GM18519 (cell line): ENCODE data around the gene LRRIQ4.

Source experiments
- ATAC-seq: cut with Tn5 transposase; IDR thresholded peaks from one replicate; pipeline ENCODE4 v1.9.1; 2021; ENCODE audit warnings: mild to moderate bottlenecking, moderate library complexity; ENCODE audit not compliant: unreplicated experiment, low FRiP score

LRRIQ4 gene

DNA sequence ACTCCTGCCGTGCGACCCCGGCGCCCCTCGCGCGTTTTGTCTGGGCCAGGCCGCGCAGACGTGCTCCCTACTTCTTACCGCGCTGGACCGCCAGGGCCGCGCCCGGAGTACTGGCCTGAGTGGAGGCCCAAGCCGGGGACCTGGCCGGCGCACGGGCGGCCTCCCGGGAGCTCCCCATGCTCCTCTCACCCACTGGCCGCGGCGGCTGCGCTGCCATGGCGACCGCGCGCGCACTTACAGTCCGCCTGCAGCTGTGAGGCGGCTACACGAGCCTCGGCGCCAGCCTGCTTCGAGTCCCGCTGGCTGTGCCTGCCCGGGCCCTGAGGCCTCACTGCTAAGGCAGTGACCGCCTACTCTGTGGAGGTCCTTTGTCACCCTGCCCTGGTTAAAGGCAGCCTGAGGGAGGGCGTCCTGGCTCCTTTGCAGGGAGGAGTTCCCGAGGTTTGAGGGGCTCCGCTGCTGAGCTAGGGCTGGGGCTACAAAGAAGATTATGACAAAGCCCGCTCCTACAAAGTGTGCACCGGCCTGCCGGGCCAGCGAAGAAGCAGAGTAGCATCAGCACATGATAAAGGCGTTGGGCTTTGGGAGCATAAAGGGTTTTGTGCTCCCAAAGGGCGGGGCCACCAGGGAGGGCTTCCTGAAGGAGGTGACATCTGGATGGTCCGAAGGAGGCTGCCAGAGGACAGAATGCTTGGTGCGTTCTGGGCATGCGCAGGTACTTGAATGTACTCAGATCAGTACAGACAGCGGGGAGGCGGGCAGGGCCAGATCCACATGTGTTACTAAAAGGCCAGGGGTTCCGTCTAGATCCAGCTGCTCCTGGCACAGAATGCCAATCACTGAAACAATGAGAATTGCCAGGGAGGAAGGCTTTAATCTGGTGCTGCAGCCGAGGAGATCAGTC lies at the start of gene LRRIQ4, which contains the start of gene LRRC34:
Gene LRRIQ4 (plus strand): TSS at position 539 of the 904 bp plus-strand sequence. CDS start 9,052 bp downstream, outside the sequence.
Gene LRRC34 (minus strand): TSS at position 573 of the 904 bp plus-strand sequence. CDS start 356 bp downstream, at position 217.
- peak; percentile 46 for ATAC-seq

GRCh38 chr3:169764312-169764881 lies 48.3 kb upstream of the LRRIQ4 start:
- peak; percentile 24 for ATAC-seq

DNA sequence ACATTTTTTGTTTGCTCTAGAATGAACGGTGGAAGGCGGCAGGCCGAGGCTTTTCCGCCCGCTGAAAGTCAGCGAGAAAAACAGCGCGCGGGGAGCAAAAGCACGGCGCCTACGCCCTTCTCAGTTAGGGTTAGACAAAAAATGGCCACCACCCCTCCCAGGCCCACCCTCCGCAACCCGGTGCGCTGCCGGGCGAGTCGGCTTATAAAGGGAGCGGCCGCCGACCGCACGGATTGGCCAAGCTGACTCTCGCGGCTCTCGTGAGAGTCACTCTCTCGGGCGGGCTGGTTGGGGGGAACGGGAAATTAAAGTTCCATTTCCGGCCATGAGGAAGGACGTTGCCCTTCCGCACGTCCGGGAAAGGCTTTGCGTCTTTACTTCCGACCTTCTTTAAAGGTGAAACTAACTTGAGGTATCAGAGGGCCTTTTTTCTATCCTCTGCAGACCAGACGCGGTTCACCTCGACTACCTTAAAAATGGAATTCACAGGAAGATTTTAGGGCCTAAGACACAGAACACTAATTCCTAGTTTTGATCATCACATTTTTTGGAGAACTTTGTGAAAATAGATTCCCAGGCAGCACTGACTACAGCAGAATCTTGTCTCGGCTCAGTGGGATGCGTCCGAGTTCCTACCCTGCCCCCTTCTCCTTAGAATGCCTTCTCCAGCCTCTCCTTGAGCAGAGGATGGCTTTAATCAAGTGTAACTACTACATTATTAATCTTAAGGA lies 47.6 kb upstream of the LRRIQ4 start, which contains the start of gene TERC:
Gene TERC (minus strand): TSS at position 179 of the 731 bp plus-strand sequence.
- peak; percentile 70 for ATAC-seq

DNA sequence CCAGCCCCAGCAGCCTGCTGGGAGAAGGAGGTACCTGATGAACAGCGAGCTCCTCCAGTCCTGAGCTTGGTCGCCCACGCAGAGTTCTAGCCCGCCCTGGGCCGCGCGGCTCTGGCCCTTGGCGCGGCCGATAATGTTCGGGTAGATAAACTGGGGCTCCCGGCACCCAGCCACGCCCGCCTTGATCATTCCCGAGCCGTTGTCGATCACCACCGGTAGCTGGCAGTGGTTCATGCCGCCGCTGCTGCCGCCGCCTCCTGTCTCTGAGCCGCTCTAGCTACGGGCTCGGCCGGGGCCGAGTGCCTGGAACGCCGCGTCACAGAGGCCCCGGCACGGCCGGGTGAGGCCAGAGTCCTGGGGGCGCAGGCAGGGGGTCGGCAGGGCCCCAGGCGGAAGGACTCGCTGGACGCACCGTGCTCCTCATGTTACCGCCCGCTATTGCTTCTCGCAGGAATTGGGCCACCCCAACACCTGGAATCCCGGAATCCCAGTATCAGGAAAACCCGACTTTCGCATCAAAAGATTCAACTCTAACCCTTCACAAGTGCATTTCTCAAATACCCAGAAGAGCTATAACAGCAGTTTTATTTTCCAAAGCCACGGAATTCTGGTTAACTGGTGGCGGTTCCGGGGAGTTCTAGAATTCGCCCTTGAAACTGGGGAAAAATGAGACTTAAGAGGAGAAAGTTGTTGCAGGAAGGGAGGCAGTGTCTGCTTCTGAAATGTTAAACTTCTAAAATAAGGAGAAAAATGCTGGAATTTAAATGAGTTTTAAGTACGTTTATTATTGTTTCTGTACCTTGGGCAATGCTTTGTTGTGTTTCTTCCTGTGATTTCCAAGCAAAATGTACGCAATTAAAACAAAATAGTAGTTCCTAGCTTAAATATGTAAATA lies 43.1 kb upstream of the LRRIQ4 start, which contains the start of gene ACTRT3:
Gene ACTRT3 (minus strand): TSS at position 275 of the 895 bp plus-strand sequence. CDS start 41 bp downstream, at position 234.
- ATAC-seq = no peak

DNA sequence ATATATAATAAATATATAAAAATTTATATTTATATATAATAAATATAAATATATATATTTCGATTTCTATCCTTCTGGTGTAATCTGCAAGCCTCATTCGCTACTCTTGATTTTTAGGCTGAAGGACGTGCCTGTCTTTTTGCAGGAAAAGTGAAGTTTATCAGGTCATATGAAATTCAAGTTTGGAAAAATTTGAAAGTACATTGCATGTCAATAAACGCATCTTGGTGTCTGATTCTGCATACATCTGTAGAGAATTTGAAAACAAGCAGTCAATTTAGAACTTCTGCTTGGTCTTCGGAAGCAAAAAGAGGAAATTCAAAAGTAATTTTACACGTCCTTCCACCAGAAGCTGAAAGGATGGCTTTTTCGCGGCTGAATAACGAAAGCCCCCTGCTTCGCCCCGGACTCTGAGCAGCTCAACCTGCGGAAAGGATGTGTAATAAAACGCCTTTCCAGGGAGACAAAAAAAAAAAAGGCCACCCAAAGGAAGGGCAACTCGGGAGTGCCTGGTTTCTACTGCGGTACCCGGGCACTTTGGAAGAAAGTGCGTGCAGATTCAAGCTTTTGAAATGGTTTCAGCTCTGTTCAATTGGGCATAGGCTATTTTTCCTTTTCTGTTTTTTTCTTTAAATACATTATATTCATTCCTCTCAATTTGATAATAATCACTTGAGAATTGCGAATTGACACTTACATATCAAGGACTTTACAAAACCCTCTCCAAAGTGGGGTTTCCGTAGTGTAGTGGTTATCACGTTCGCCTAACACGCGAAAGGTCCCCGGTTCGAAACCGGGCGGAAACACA lies 41.0 kb upstream of the LRRIQ4 start:
- ATAC-seq = no peak

DNA sequence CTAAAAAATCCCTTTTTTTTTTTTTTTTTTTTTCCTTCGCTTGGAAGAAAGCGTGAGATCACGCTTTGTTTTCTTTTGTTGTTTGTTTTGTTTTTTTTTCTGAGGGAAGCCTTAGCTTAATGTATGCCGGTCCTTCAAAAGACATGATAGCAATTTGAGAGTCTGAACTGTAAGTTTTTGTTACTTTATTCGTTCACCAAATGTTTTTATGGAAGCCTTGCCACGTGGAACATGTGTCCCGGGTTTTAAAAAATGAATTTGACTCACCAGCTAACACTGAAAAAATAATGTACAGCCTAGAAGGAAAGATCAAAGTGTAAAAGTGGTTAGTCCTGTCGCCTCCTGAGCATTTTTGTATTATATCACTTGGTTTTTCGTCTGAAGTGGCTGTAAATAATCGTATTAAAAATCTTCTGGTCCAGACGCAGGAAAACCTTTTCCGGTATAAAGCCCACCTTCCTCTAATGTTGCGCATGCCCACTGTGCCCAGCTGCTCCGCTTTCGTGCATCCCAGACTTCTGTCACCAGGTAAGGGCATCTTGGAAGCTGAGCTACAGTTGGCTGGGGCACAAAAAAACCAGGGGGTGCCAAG lies 40.3 kb upstream of the LRRIQ4 start:
- peak; percentile 3 for ATAC-seq

DNA sequence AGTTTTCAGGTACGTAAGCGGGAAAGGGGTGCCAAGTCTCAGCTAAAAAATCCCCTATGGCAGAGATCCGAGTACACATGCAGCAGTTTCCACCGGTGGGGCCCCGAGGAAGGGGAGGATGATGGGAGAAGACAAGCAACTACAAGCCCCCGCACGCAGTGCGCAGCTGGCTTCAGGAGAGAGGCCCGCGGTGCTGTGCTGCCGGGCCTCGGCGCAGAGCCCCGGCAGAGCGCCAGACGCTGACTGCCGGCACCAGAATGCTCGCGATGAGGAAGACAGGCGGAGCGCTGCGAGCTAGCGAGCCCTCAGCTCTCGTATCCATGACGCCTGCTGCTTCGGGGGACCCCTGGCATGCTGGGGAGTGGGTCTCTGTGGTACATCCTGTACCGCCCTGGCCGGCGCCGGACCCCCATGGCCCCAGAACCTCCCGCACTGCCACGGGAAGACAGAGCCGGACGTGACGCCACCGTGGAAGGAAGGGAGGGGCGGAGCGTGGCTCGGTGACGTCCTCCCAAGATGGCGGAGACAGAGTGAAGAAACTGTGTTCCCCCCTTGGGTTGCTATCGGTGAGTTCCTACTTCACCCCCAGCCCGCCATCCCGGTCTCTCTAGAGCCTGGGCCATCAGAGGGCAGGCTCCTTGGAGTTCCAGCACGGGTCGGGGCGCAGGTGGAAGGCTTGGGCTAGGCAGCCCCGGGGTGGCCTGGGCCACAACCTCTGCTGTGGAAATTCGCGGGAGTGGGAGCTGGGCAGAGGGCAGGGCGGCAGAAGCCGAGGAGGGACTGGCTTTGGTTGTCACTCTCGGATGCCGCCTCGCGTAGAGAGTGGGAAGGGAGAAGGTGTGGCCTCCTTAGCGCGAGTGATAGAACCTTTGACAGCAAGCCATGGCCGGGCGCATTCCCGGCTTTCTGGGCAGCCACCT lies 39.5 kb upstream of the LRRIQ4 start, which contains the start of gene MYNN:
Gene MYNN (plus strand): TSS at position 500 of the 920 bp plus-strand sequence. CDS start 900 bp downstream, outside the sequence.
- peak; percentile 75 for ATAC-seq

- no peak for ATAC-seq
Observed at GRCh38 chr3:169774186-169774585, 38.5 kb upstream of the LRRIQ4 start.

DNA sequence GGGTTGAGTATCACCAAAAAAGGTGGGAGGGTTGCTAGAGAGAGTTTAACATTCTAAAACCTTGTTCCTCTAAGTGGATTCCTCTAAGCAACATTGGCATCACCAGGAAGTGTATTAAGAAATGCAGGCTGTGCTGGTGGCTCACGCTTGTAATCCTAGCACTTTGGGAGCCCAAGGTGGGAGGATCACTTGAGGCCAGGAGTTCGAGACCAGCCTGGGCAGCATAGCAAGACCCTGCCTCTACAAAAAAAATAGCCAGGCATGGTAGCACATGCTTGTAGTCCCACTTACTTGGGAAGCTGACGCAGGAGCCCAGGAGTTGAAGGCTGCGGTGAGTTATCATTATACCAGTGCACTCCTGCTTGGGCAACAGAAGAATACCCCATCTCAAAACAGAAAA lies 34.8 kb upstream of the LRRIQ4 start:
- no peak for ATAC-seq

DNA sequence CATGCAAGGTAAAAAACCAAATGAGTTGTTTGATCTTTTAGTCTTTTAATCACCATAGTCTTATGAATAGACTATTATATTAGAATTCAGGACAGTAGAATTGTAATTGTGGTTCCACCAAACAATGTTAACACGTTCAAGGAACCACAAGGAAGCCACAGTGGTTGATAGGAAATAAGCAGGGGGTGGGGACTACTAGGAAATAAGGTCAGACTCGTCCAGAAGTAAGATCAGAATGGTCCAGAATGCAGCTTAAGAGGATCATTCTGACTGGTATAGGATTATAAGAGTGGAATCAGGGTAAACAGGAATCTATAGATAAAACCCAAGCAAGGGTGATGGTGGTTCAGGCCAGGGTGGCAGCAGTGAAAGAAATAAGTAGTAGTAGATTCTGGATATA lies 31.9 kb upstream of the LRRIQ4 start:
- ATAC-seq = no peak

DNA sequence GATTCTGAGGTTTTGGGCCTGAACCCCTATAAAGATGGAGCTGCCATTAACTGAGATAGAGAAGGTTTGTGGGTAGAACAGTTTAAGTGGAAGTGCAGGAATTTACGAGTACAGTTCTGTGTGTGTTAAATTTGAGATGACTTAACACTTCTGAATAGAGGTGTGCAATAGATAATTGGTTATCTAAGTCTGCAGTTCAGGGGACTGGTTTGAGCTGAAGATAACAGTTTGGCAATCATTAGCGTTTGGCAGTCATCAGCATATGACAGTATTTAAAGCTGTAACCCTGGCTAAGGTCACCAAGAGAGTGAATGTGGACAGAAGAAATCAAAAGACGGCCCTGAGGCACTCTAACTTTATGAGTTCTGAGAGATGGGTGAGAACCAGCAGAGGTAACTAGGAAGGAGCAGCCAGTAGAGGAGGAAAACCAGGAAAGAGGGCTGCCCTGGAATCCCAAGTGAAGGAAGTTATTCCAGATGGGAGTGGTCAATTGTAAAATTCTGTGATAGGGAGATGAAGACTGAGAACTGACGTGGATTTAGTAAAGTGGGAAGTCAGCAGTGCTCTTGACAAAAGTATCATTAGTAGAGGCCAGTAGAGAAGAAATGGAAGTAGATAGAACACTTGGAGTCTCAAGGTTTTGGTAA lies 31.3 kb upstream of the LRRIQ4 start:
- ATAC-seq = no peak

DNA sequence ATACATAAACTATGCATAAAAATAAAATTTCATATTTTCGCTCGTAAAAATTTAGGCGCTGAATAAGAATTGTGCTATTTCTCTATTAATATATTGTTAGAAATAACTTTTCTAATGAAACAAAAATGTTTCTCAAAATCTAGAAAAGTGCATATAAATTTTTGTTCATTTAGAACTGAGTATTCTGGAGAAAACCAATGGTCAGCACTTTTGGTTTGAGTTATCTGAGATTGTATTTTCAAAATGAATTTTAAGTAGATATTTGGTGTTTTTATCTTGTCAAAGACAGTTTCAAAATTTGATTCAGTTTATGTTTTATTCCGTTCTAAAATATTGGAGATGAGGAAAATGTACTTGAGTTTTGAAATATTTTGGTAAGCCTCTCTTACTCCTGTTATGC lies 25.6 kb upstream of the LRRIQ4 start:
- no peak for ATAC-seq

- ATAC-seq = no peak
Observed at GRCh38 chr3:169787791-169788190, 24.9 kb upstream of the LRRIQ4 start.

DNA sequence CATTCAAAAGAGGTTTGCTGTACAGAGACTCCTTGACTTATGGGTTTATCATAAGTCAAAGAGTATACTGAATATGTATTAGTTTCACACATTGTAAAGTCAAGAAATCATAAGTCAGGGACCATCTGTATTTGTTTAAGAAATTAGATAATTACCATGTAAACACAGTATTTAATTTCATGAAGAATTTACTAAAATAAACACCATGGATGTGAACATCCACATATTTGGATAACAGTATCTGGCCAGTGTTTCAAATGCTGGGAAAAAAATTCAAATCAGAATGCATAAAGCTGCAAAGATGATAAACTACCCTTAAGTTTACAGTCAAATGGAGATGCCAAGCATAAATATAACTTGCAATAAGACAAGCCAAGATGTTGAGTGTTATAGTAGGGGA lies 22.5 kb upstream of the LRRIQ4 start:
- no peak for ATAC-seq

DNA sequence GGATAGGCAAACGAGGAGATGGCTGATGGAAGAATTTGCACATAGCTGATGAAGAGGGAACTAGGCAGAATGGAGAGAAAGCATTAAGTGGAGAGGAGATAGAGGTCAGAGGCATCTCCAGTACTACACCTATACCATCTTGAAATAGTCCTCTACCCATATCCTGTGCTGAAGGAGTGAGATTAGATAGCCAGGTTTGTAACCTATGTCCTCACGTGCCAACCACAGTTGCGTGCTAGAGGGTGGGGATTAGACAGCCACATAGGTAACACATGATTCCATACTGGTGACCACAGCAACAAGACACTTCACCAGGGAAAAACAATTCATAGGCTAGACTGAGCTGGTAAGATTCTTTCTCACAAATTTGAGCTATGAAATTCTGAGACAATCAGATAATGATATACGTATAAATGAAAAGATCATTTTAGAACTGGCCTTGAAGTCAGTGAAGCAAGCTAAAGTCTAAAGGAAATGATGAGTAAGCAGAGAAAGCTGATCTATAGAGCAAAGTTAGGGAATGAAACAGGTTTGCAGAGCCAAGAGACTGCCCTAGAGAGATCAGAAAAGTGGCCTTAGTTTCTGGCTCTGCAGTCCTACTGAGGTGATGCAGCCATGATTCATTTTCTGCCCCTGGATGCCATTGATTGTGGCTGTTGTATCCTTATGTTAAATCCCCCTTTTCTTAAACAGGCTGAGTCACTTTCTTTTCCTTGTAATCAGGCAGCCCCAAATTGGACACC lies 21.8 kb upstream of the LRRIQ4 start:
- no peak for ATAC-seq

DNA sequence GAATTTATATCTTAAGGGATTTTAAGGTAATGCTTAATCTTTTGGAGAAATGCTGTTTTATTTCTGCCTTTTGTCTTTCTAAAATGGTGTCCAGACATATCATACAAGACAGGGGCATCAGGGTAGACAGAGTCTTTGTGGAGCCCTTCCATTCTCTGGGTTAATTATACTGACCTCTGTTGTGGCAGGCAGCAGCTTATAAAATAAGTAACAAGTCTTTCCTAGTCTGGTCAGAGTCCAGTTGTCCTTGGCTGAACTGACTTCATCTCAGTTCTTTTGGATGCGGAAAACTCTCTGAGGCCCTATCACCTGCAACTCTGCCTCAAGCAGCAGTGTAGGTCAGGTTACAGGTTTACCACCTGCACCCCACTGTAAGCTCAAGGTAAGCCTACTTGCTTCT lies 20.3 kb upstream of the LRRIQ4 start:
- ATAC-seq = no peak
